Endothelial cell of umbilical vein (primary cell): Measurements from ENCODE around the gene FSTL4. TPM values are rescaled to one million over a fixed set of nuclear protein-coding genes. Genes with fewer than 3 reads are reported as not detected.

Experiments
- BruUV-seq: library from RNA; stranded (reverse); fragments of 400-500 nt; replicated peaks from 2 replicates; lab custom pipeline; 2021; lab: Mats Ljungman, UMichigan
- CTCF ChIA-PET: fragments of 300-600, 350-600 bp; sonication (Branson Sonifier 250); formaldehyde crosslinking; loops from one replicate; lab custom pipeline; 2021; ENCODE audit warnings: antibody characterized with exemption, inconsistent platforms; lab: Charles Lee
- POLR2A ChIA-PET: fragments of 300-600, 350-600 bp; sonication (Branson Sonifier 250); formaldehyde crosslinking; loops from one replicate; lab custom pipeline; 2021; ENCODE audit warnings: antibody characterized with exemption, inconsistent platforms; lab: Charles Lee
- DNase-seq: peaks from one replicate; pipeline ENCODE4 v3.0.0-alpha.2; 2011; ENCODE audit warnings: low read depth, low spot score
- FAIRE-seq: peaks from 2 replicates; lab custom pipeline; 2011; peaks lifted over from hg19 to GRCh38; lab: Jason Lieb, UNC
- H2AFZ ChIP-seq: 2 replicates; pipeline ENCODE4 v1.6.0; 2012; ENCODE audit warnings: low read depth, low read length, control low read depth, inconsistent platforms
- H3K27ac ChIP-seq: 2 replicates; pipeline ENCODE4 v1.5.1; 2011; ENCODE audit warnings: low read depth, mild to moderate bottlenecking, control low read depth, low read length, moderate library complexity; ENCODE audit not compliant: insufficient read depth
- H3K27me3 ChIP-seq, 2 experiments: 2 replicates each; pipeline versions ENCODE4 v1.6.0 to v1.6.1; 2011; ENCODE audit warnings: low read length in 2 of 2, mixed read lengths in 1 of 2; ENCODE audit not compliant: control insufficient read depth in 2 of 2, insufficient read depth in 2 of 2
- H3K36me3 ChIP-seq, 2 experiments: 2 replicates in 1 of 2; 3 replicates in 1 of 2; pipeline ENCODE4 v1.5.1; 2011; ENCODE audit warnings: low read length in 2 of 2, mild to moderate bottlenecking in 1 of 2, moderate library complexity in 1 of 2; ENCODE audit not compliant: control insufficient read depth in 2 of 2, insufficient read depth in 2 of 2; ENCODE audit errors: extremely low read depth in 1 of 2
- H3K4me1 ChIP-seq: 3 replicates; pipeline ENCODE4 v1.5.1; 2011; ENCODE audit warnings: mild to moderate bottlenecking, low read length; ENCODE audit not compliant: control insufficient read depth, insufficient read depth; ENCODE audit errors: extremely low read depth
- H3K4me2 ChIP-seq: 2 replicates; pipeline ENCODE4 v1.6.1; 2011; ENCODE audit warnings: low read length, control low read depth, mixed read lengths; ENCODE audit not compliant: insufficient read depth
- H3K4me3 ChIP-seq, 3 experiments: fragments of 200-600 bp in 1 of 3; sonication (generic), shearing (Covaris generic) in 1 of 3; replicated peaks in 1 of 3; 2 replicates each; pipeline ENCODE4 v1.5.1; 2011 to 2016; ENCODE audit warnings: control low read depth in 3 of 3, low read length in 3 of 3, mild to moderate bottlenecking in 2 of 3, inconsistent platforms in 1 of 3, low read depth in 1 of 3, moderate library complexity in 1 of 3; ENCODE audit not compliant: insufficient read depth in 1 of 3
- H3K79me2 ChIP-seq: 2 replicates; pipeline ENCODE4 v1.6.0; 2012; ENCODE audit warnings: low read length, inconsistent platforms; ENCODE audit not compliant: control insufficient read depth, insufficient read depth
- H3K9ac ChIP-seq: replicated peaks from 2 replicates; pipeline ENCODE3; 2011; ENCODE audit warnings: low read length, control low read depth; ENCODE audit not compliant: insufficient read depth; ENCODE audit errors: extremely low read depth
- H3K9me1 ChIP-seq: replicated peaks from 3 replicates; pipeline ENCODE4 v1.6.0; 2011; ENCODE audit warnings: mild to moderate bottlenecking, low read length; ENCODE audit not compliant: control insufficient read depth, insufficient read depth; ENCODE audit errors: extremely low read depth
- H3K9me3 ChIP-seq: replicated peaks from 2 replicates; pipeline ENCODE4 v1.5.1; 2012; ENCODE audit warnings: low read length, inconsistent platforms; ENCODE audit not compliant: control insufficient read depth, insufficient read depth
- H4K20me1 ChIP-seq: replicated peaks from 2 replicates; pipeline ENCODE3; 2011; ENCODE audit warnings: mild to moderate bottlenecking, low read length; ENCODE audit not compliant: control insufficient read depth, insufficient read depth; ENCODE audit errors: extremely low read depth
- CTCF ChIP-seq, 2 donors: IDR thresholded peaks; 1 replicate in 1 of 2; 2 replicates in 1 of 2; pipeline ENCODE4 v1.5.1; 2011; ENCODE audit warnings: low read length in 2 of 2, mild to moderate bottlenecking in 2 of 2, moderate library complexity in 2 of 2, control low read depth in 1 of 2, inconsistent platforms in 1 of 2, low read depth in 1 of 2; ENCODE audit not compliant: insufficient read depth in 1 of 2; ENCODE audit errors: extremely low read depth in 1 of 2
- MYC ChIP-seq: IDR thresholded peaks from one replicate; pipeline ENCODE4 v1.6.1; 2011; ENCODE audit warnings: mild to moderate bottlenecking, low read depth, low read length
- dilution Hi-C: fragments of 300-500 bp; cut with MboI; formaldehyde crosslinking; loops from one replicate; pipeline ENCODE4 v1.15.0; 2019; ENCODE audit warnings: low sequenced_read_pairs; ENCODE audit not compliant: extremely low pct_ligation_motif_present
- intact Hi-C: fragments of 100-400 bp; cut with micrococcal nuclease; formaldehyde crosslinking; loops from one replicate; pipeline ENCODE4 v1.10.0; 2022
- polyA plus RNA-seq, 4 experiments: library from polyadenylated mRNA; depleted of rRNA in 3 of 4; stranded (reverse) in 3 of 4; unstranded in 1 of 4; fragments of >200 nt; gene quantifications; 2 replicates each; pipeline versions ENCODE4 v1.2.1 to v1.2.3, GENCODE V29; 2011 to 2012; ENCODE audit warnings: missing spikeins in 1 of 4
- total RNA-seq: library from RNA; stranded (reverse); gene quantifications from 2 replicates; pipeline ENCODE4 v1.2.3, GENCODE V29; 2021

Gene FSTL4
- total and polyA plus RNA-seq, 2 donors (not counting 3 experiments of a cell fraction or from before 2014, with no cell fraction given), result 0.18 TPM; not detected in 1

- no TSS peak for BruUV-seq
These were observed 292.3 kb downstream of the FSTL4 start for GRCh38 chr5:133319905-133320520.

More at GRCh38 chr5:133319905-133320520, 292.3 kb downstream of the FSTL4 start:
- TF ChIP-seq CTCF (IDR thresholded peaks at IDR 0.05; ENCODE audit: extremely low read depth in 1 of 2, insufficient read depth in 1 of 2, low read depth in 1 of 2, low read length in 2 of 2) (peak; percentile 1 to 6), MYC (no peak)
- Histone ChIP-seq H3K4me1 (no peaks in the 10 kb centered on the region), H3K9ac (no peak overlapping the region), H3K9me1 (no peaks in the 10 kb centered on the region), H3K4me2 (no peak overlapping the region), H3K27me3 (no peaks in the 10 kb centered on the region), H3K9me3 (no peaks in the 10 kb centered on the region), H4K20me1 (no peaks in the 10 kb centered on the region), H3K79me2 (no peaks in the 10 kb centered on the region), H3K4me3 (no peak overlapping the region), H3K36me3 (no peaks in the 10 kb centered on the region), H3K27ac (no peak overlapping the region), H2AFZ (no peak overlapping the region)
- DNase-seq (no peak), FAIRE-seq (no peak)
- intact Hi-C loops, result no loop called here
- dilution Hi-C loops, result no loop called here
- POLR2A ChIA-PET, result no interaction called here
- CTCF ChIA-PET, result interaction anchor here (1.2 to 2.4 kb wide), 2 partner anchors 10 to 16 kb away, joined by 4 to 8 read pairs; no protein-coding TSS in a partner anchor
